ENCODE measurements around the gene MEGF11. TPM values are rescaled to one million over a fixed set of nuclear protein-coding genes. Genes with fewer than 3 reads are reported as not detected.

MEGF11 gene
- total and polyA plus RNA-seq, 2 donors (not counting 1 experiment from before 2014, with no cell fraction given), result under 0.01 TPM; not detected in 1

- peaks cover 24% of the 10 kb centered on the region for H3K27me3 ChIP-seq (ENCODE audit: control insufficient read depth, insufficient read depth, low read length)
- no peaks in the 10 kb centered on the region for H4K20me1 ChIP-seq (ENCODE audit: control insufficient read depth, extremely low read depth, insufficient read depth, low read length)
- no peak for DNase-seq (ENCODE audit: low read depth in 2 of 2)
- no peak overlapping the region for H3K9ac ChIP-seq (ENCODE audit: insufficient read depth, low read length)
- TF ChIP-seq CTCF (conservative IDR thresholded peaks at IDR 0.05 in 1 of 2, IDR thresholded peaks at IDR 0.05 in 1 of 2; ENCODE audit: low read depth in 1 of 2, low read length in 2 of 2) (no peak), EZH2 (IDR thresholded peaks at IDR 0.05; ENCODE audit: low read length, missing control alignments) (no peak)
- H3K4me1 ChIP-seq (ENCODE audit: control insufficient read depth, extremely low read depth, insufficient read depth, low read length), result no peaks in the 10 kb centered on the region
- no peak overlapping the region for H3K4me3 ChIP-seq (replicated peaks in 1 of 4; ENCODE audit: control extremely low read depth in 1 of 4, insufficient read depth in 1 of 4, low read depth in 3 of 4, low read length in 4 of 4)
- H3K4me2 ChIP-seq (ENCODE audit: extremely low read depth, insufficient read depth, low read length), result no peak overlapping the region
- no peaks in the 10 kb centered on the region for H3K36me3 ChIP-seq (ENCODE audit: control insufficient read depth, insufficient read depth, low read length)
- no peak overlapping the region for H3K27ac ChIP-seq (ENCODE audit: insufficient read depth, low read length)
- no peaks in the 10 kb centered on the region for H3K79me2 ChIP-seq (ENCODE audit: control insufficient read depth, insufficient read depth, low read length)
- H2AFZ ChIP-seq (ENCODE audit: low read length), result no peak overlapping the region
- H3K9me3 ChIP-seq (ENCODE audit: control insufficient read depth, insufficient read depth, low read depth, low read length), result no peaks in the 10 kb centered on the region
Observed at GRCh38 chr15:66241087-66241907, 12.3 kb downstream of the MEGF11 start.

- H3K4me3 ChIP-seq (replicated peaks in 1 of 4; ENCODE audit: control extremely low read depth in 1 of 4, insufficient read depth in 1 of 4, low read depth in 3 of 4, low read length in 4 of 4), result no peak overlapping the region
- no peaks in the 10 kb centered on the region for H3K79me2 ChIP-seq (ENCODE audit: control insufficient read depth, insufficient read depth, low read length)
- no peaks in the 10 kb centered on the region for H3K4me1 ChIP-seq (ENCODE audit: control insufficient read depth, extremely low read depth, insufficient read depth, low read length)
- DNase-seq (ENCODE audit: low read depth in 2 of 2), result no peak
- H3K9me3 ChIP-seq (ENCODE audit: control insufficient read depth, insufficient read depth, low read depth, low read length), result no peaks in the 10 kb centered on the region
- TF ChIP-seq EZH2 (IDR thresholded peaks at IDR 0.05; ENCODE audit: low read length, missing control alignments) (no peak), CTCF (conservative IDR thresholded peaks at IDR 0.05 in 1 of 2, IDR thresholded peaks at IDR 0.05 in 1 of 2; ENCODE audit: low read depth in 1 of 2, low read length in 2 of 2) (no peak)
- H3K4me2 ChIP-seq (ENCODE audit: extremely low read depth, insufficient read depth, low read length), result no peak overlapping the region
- peaks cover 23% of the 10 kb centered on the region for H3K27me3 ChIP-seq (ENCODE audit: control insufficient read depth, insufficient read depth, low read length)
- no peak overlapping the region for H2AFZ ChIP-seq (ENCODE audit: low read length)
- H3K36me3 ChIP-seq (ENCODE audit: control insufficient read depth, insufficient read depth, low read length), result no peaks in the 10 kb centered on the region
- H3K27ac ChIP-seq (ENCODE audit: insufficient read depth, low read length), result no peak overlapping the region
- H3K9ac ChIP-seq (ENCODE audit: insufficient read depth, low read length), result no peak overlapping the region
- H4K20me1 ChIP-seq (ENCODE audit: control insufficient read depth, extremely low read depth, insufficient read depth, low read length), result no peaks in the 10 kb centered on the region
Observed at GRCh38 chr15:66240240-66240794, 13.2 kb downstream of the MEGF11 start.

GRCh38 chr15:66239514-66239913, 14.0 kb downstream of the MEGF11 start:
- Histone ChIP-seq H2AFZ (ENCODE audit: low read length) (no peak overlapping the region), H3K4me2 (ENCODE audit: extremely low read depth, insufficient read depth, low read length) (no peak overlapping the region), H3K9ac (ENCODE audit: insufficient read depth, low read length) (no peak overlapping the region), H4K20me1 (ENCODE audit: control insufficient read depth, extremely low read depth, insufficient read depth, low read length) (no peaks in the 10 kb centered on the region), H3K9me3 (ENCODE audit: control insufficient read depth, insufficient read depth, low read depth, low read length) (no peaks in the 10 kb centered on the region), H3K27me3 (ENCODE audit: control insufficient read depth, insufficient read depth, low read length) (peaks cover 20% of the 10 kb centered on the region), H3K79me2 (ENCODE audit: control insufficient read depth, insufficient read depth, low read length) (no peaks in the 10 kb centered on the region), H3K36me3 (ENCODE audit: control insufficient read depth, insufficient read depth, low read length) (no peaks in the 10 kb centered on the region), H3K27ac (ENCODE audit: insufficient read depth, low read length) (no peak overlapping the region), H3K4me1 (ENCODE audit: control insufficient read depth, extremely low read depth, insufficient read depth, low read length) (no peaks in the 10 kb centered on the region), H3K4me3 (replicated peaks in 1 of 4; ENCODE audit: control extremely low read depth in 1 of 4, insufficient read depth in 1 of 4, low read depth in 3 of 4, low read length in 4 of 4) (no peak overlapping the region)
- DNase-seq (ENCODE audit: low read depth in 2 of 2), result no peak
- TF ChIP-seq CTCF (conservative IDR thresholded peaks at IDR 0.05 in 1 of 2, IDR thresholded peaks at IDR 0.05 in 1 of 2; ENCODE audit: low read depth in 1 of 2, low read length in 2 of 2), result no peak
